ENCODE data around the gene POU5F1.
A peak's percentile ranks its signal among the peaks of the same experiment; 100 is the strongest.
"Not testable (repeated sequence)": the region's sequence is repeated elsewhere in the genome, so short reads cannot be mapped to it uniquely, and the experiment has no call there.

POU5F1 gene

DNA sequence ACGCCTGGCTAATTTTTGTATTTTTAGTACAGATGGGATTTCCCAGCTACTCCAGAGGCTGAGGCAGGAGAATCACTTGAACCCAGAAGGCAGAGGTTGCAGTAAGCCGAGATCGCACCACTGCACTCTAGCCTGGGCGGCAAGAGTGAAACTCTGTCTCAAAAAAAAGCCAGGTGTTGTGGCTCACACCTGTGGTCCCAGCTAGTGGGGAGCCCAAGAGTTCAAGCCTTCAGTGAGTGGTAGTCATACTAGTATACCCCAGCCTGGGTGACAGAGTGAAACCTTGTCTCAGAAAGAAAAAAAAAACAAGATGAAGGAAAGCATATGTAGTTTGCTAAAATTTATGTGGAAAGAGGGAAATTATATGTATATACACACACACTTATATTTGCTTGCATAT lies 20.0 kb upstream of the POU5F1 start:
- DNase-seq (ENCODE audit: low read depth in 2 of 2): no peak

GRCh38 chr6:31189223-31189622 lies 18.7 kb upstream of the POU5F1 start:
- DNase-seq (ENCODE audit: low read depth in 2 of 2): not testable (repeated sequence)

DNA sequence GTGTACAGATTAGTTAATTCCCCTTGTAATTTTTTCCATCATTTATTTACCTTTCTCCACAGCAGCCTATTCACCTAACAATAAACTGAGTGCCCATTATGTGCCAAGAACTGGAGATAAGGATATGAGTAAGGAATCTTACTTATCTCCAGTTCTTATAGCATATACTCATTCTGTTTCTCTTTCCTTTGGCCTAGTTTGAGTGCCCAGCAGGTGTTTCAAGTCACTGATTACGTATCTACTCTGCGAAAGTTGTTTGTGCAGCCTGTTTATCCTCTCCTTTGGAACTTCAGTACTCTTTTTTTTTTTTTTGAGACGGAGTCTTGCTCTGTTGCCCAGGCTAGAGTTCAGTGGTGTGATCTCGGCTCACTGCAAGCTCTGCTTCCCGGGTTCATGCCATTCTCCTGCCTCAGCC lies 17.3 kb upstream of the POU5F1 start:
- no peak for DNase-seq (ENCODE audit: low read depth in 2 of 2)

DNA sequence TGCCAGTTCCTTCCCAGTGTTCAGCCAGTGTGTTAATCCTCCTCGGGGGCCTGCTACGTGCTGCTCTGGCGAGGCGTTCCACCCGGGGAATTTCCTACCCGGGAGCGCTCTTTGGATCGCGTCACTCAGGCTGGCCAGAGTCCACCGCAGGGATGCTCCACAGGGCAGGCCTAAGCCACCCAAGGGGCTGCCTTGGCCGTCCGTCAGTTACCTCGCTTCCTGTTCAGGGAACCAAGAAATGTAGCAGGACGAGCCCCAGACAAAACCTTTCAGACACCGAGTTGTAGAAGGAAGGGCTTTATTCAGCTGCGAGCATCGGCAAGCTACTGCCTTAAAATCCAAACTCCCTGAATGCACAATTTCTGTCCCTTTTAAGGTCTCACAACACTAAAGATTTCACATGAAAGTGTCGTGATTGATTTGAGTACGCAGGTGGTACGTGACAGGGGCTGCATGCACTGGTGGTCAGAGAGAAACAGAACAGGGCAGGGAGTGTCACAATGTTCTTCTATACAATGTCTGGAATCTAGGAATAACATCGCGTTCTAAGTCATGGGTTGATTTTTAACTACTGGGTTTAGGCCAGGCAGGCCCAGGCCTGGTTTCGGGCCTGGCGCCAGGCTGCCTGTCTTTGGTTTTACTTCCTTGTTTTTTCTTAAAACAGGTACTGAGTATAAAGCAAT lies 15.7 kb upstream of the POU5F1 start:
- no peak for DNase-seq (ENCODE audit: low read depth in 2 of 2)

- not testable (repeated sequence) for DNase-seq (ENCODE audit: low read depth in 2 of 2)
Measured at GRCh38 chr6:31185695-31186051, 15.2 kb upstream of the POU5F1 start.

DNA sequence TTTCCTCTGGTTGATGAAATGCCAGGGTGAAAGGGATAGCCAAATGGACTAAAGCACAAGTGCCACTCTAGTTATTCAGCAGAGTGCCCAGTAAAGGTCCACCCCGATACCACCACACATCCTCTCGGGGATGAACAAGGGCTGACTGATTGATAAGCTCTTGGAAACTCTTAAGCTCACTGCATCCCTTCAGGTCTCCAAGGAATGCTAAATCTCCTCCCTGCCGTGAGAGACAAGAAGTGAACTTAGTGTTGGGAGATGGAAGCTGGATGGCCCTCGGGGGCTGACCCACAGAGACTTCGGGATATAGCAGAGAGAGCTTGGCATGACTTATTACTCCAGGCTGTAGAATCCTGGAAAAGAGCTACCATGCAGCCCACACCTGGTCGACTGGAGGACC lies 13.4 kb upstream of the POU5F1 start:
- not testable (repeated sequence) for DNase-seq (ENCODE audit: low read depth in 2 of 2)

GRCh38 chr6:31183287-31183686 lies 12.8 kb upstream of the POU5F1 start:
- not testable (repeated sequence) for DNase-seq (ENCODE audit: low read depth in 2 of 2)

DNA sequence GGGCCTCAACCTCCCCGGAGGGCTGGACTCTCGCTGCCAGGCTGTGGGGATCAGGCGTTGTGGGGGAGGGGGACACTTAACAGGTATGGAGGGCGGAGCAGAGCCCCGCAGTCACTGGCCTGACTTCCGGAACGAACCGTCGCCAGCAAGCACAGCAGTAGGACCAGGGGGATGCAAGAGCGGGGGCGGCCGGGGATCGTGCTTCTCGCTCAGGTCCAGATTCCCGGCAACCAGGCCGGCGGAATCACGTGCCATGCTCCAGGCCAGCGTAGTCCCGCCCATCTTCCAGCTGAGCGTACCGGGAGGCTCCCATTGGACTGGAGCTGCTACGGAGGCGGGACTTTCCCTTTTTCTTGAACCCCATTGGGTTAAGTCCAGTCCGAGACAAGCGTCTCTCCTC lies 10.0 kb upstream of the POU5F1 start:
- peak in 1 of 2 donors; percentile 39 for DNase-seq (ENCODE audit: low read depth in 2 of 2)

GRCh38 chr6:31179896-31180295 lies 9.4 kb upstream of the POU5F1 start:
- no peak for DNase-seq (ENCODE audit: low read depth in 2 of 2)

DNA sequence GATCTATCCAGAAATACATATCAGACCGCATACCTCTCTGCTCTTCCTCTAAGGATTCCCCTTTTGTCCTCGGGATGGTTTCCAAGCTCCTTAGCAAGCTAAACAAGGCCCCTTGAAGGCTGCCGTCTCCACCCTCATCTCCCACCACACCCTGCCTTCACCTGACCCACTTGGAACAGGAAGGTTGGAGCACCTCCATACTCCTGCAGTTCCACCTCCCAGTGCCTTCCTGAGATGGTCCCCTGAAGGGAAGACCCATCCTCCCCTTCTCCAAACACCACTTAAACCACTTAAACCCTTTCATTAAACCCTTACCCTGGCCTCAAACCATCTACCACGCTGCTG lies 8.5 kb upstream of the POU5F1 start:
- DNase-seq (ENCODE audit: low read depth in 2 of 2): no peak

DNA sequence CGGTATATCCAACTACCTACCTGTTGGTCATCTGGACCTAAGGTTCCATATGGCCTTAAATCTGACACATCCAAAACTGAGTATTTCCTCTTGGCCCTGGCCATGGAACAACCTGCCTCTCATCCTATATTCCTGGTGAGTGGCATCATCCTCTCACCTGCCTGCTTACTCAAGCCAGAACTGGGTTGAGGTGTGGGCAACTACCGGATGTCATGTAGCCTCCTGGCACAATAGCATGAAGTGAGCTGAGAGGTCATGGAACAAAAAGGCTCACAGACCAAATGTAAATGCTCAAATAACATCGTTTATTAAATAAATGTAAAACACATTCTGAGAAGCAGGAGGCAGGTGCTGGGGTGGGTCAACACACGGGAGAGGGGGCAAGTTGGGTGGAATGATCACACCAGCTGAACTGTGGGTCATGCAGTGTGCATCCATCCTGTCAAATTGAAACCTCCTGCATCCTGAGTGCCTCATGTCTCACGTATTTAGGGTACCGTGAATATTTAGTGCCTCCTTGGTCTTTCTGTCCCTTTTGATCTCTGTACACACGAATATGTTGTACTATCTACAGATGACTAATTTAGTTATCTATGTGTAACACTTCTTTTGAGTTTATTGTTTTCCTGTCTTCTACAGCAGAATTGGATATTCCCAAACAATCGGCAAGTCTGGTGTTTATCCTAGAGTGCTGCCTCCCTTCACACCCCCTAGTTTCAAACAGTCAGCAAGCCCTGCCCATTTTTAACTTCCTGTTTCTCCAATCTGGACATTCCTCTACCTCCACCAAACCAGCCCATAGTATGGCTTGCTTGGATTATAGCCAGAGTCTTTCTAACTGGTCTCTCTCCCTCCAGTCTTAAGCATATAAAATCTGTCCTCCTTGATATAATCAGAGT lies 7.9 kb upstream of the POU5F1 start:
- no peak for DNase-seq (ENCODE audit: low read depth in 2 of 2)

- DNase-seq (ENCODE audit: low read depth in 2 of 2): no peak
Measured at GRCh38 chr6:31175971-31176370, 5.5 kb upstream of the POU5F1 start.

- no peak for DNase-seq (ENCODE audit: low read depth in 2 of 2)
Measured at GRCh38 chr6:31174378-31174777, 3.9 kb upstream of the POU5F1 start.

DNA sequence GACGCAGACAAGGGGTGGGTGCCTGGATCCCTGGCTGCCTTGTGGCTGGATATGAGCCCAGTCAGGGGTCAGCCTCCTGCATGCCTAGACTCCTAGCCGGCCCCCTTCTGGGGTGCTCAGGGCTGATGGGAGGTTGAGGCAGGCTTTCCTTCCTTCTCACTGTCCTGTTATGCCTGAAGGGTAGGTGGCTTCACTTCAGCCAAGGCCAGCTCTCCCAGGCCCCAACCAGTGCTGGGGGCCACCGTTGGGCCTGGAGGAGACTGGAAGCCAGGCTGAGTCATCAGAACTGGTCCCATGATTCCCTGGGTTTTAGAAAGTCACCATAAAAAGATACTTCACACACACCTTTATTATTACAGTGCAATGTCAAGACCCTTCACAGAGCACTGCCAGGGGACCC lies 2.9 kb upstream of the POU5F1 start:
- no peak for DNase-seq (ENCODE audit: low read depth in 2 of 2)

- no peak for DNase-seq (ENCODE audit: low read depth in 2 of 2)
Measured at GRCh38 chr6:31172973-31173384, 2.5 kb upstream of the POU5F1 start.

DNA sequence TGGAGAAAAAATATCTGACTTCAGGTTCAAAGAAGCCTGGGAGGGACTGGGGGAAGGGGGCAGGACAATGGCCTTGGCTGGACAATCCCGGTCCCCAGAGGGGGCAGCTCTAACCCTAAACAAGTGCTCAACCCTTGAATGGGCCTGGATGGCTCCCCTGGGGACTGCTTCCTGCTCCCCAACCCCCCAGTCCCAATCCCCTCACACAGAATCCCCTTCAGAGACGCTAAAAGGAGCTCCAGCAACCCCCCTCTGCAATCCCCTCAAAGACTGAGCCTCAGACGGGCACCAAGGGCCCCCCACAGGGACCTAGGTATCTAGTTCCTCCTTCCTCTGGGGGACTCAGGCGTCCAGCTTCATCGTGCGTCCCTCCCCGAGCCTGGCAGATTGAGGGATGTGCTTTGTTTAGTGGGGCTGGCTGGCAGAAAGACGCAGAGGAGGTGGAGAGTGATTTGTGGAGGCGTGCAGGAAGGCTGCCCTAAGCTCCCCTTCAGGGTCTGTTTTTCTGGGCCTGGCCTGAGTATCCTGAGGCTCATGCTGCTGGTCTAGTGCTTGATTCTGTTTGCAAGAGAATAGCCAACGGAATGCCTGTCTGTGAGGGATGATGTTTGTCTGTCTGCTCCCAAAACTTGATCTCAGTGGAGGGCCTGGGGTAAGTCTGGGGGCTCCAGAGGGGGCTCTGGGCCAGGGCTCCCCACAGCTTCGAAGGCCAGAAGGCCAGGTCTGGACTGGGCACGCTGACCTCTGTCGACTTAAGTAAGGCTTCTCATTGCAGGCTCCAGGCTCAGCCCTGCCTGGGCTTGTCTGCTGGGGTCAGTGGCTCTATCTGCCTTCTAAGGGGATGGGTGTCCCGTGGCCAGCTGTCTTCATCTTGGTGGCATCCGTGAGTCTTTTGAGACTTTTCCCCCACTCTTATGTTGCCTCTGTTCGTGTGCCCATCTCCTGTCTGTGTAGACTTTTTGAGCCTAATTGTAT lies 1.7 kb upstream of the POU5F1 start:
- no peak for DNase-seq (ENCODE audit: low read depth in 2 of 2)

DNA sequence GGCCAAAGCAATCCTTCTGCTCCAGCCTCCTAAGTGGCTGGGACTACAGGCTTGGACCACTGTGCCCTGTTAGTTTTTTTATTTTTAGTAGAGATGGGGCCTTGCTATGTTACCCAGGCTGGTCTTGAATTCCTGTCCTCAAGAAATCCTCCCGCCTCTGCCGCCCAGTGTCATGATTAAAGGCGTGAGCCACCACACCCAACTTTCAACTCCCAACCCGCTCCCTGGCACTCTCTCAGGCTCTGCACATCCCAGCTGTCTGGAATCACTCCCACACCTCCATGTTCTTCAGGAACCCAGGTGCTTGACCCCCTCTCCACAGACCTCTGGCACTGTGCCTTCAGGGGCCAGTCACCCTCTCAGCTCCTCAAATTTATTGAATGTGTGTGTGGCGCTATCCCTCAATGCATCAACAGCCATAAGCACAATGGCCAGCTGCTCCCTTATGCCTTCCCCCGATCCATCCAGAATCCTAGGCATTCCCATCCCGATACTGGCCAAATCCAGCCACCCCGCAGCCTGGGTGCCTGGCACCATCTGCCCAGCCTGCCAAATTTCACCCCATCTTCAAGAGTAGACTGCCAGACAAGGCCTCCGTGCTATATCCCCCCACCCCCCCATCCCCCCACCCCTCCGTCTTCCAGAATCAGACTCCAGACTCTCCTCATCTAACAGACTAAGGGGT lies 647 bp upstream of the POU5F1 start:
- DNase-seq (ENCODE audit: low read depth in 2 of 2): no peak

GRCh38 chr6:31169858-31170599 lies 453 bp downstream of the POU5F1 start:
- not testable (repeated sequence) for DNase-seq (ENCODE audit: low read depth in 2 of 2)

GRCh38 chr6:31169123-31169857 lies 1.2 kb downstream of the POU5F1 start:
- DNase-seq (ENCODE audit: low read depth in 2 of 2): no peak

DNA sequence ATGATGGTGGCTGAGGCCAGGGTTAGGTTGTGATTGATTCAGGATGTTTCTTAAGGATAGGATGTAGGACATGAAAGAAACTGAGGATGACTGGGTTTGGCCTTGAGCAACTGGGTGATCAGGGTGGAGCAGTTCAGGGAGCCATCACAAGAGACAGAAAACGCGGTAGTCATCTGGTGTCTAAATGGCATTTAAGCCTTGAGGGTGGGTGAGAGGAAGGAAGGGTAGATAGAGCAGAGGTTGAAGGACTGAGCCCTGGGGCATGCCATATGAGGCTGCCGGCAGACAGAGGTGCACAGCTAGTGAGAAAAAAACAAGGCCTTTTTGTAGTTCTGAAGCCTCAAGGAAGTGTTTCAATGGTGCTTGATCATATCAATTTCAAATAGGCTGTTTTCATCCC lies 1.9 kb downstream of the POU5F1 start:
- DNase-seq (ENCODE audit: low read depth in 2 of 2): no peak

All from stimulated activated CD8-positive, alpha-beta memory T cell treated with anti-CD3 and anti-CD28 coated beads, Interleukin-2, amount 100 ng/mL, for 48 hours (primary cell).